GM19372 (cell line): Measurements from ENCODE around the gene CPXM2.

Experiments
- ATAC-seq: cut with Tn5 transposase; IDR thresholded peaks from one replicate; pipeline ENCODE4 v1.9.1; 2021; ENCODE audit warnings: mild to moderate bottlenecking, low read depth, moderate library complexity; ENCODE audit not compliant: unreplicated experiment

CPXM2 gene

DNA sequence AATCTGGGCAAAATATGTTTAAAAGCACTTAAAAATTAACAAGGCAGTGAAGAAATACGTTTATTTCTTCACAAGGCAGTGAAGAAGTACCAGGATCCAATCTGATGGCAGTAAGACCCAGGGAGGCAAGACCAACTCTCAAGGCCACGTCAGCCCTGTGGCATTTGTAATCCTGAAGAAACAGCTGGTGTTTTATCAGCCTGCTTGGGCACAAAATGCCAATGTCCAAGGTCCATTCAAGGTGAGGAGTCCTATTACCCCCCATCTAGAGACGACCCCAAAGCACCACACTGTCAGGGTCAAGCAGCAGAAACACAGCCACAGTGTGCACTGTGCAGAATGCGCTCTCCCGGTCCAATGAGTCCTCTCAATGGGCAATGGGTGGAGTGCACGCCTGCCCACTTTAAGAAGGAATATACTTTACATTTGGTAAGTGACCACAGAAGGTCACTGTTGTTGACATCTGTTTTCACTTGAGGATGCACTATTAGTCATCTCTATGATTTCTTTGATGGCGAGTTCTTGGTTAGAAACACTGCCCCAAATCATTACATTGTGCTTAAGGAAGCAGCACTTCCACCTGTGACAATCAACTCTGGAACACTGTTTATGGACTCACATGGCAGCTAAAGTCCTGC is 12.8 kb downstream of the CPXM2 start:
- no peak for ATAC-seq

DNA sequence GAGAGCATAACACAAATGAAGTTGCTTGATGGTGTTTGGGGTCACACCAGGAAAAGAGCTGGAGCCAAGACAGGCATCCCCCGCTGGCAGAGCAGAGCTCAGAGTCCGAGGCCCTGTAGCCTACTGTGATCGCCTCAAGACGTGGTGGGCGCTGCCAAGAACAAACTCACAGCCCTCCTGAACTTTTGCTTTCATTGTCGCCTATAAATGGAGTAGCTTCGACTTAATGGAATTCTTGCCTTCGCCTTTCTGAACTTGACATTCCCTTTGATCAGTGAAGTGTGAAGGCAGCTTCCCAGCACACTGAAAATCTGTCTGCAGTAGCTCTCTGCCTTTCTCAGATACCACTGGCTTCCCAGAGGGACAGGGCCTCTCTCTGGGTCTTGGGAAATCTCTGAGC is 21.3 kb downstream of the CPXM2 start:
- ATAC-seq = no peak

DNA sequence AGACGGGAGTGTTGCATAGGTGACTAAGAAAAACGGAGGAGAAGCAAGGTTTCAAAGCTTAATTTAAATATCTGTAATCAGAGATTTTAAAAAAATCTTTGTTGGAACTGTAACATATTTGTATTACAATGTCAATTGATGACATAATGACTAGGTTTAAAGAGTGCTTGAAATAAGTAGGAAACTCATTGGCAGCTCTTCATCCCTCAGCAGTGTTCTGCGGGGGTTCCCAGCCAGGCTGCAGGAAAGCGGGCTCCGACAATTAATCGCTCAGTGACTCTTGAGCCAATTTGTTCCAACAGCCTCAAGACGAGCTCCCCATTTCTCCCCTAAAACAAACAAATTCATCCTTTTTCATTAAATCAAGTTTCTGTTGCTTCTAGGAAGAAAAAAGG is 22.6 kb downstream of the CPXM2 start:
- ATAC-seq = no peak

DNA sequence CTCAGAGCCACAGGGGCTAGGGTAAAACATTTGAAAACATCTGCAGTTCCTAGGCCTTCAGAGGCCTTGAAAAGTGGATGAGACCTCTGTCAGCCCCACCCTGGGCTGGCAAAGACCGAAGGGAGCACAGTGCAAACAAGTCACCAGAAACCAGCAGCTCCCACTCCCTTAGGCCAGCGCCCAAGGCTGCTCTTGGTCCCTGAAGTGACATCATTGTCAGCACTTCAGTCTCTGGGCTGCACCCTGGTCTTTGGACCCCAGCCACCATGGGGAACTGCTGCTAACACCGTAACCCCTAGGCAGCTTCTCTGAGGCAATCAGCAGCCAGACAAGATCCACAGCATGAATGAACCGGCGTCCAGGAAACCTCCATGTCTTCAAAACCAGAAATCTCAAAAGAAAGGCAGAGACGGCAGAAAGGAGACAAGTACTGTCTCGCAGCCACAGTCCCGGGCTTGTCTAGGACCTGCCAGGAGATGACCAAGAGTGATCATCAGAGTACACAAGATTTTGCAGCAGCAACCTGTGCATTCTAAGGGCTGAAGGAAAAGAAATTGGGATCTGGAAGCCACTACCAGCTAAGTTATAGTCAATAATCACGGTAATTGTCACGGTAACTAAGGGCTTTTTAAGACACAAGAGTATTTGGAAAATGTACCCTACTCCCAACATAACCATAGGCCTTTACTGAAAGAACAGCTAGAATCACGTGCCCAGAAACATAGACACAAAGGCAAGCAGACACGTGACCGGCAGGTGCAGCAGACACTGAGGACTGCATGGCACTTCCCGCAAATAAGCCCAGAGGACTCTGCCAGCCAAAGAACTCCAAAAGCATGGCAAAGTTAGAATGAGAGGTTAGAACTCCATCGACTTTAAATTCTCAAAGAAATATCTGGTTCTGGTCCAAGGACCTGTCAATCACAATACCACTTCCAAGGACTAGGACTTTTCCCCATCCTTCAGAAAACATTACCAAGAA is 23.3 kb downstream of the CPXM2 start:
- no peak for ATAC-seq

DNA sequence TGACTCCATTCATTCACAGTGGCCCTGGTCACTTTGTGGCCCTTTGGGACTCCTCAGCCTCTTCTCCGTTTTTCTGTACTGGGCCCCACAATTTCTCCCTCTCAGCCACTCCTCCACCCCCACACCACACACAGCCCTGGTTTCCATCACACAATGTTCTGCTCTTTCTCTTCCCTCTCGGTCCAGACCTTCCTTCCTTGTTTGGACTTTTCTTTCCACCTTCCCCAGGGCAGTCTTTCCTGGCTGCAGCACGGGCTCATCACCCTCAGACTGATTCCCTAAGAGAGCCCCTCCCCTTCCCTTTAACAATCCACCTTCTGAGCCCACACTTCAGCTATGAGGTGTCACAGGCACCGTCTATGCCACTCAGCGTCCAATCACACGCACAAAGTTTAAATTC is 25.7 kb downstream of the CPXM2 start:
- no peak for ATAC-seq

DNA sequence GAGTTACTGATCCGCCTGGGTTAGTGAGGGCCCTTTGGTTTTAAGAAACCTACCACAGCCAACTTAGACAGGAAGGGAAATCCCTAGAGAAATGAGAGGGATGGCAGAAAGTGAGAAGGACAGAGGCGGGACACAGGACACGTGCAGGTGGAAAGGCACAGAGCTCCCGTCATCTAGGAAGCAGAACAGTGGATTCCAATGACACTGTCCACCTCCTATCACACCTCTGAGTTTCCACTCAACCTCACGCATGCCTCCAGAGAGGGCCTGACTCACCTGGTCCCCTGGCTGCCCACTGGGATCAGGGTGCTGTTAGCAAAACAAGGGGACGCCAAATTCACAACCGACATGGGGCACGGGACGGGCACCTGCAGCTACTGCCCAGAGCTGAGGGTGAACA is 26.3 kb downstream of the CPXM2 start:
- no peak for ATAC-seq

DNA sequence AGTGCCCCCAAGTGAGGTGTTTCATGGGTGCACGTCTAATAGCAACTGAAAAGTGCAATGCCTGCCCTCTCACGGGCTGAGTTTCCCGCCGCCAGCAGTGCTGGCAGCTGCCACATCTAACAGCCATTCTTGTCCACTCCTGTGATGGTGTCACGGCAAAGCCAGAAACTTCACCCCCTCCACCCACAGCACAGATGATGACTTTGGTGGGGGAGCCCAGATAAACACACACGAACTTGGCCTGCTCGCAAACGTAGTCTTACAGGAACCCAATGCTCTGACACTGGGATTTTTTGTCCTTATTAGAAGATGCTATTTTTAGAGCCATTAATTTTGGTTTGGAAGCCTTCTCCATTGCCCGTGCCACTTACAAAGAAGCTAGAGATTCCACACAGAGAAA is 26.7 kb downstream of the CPXM2 start:
- ATAC-seq = no peak

DNA sequence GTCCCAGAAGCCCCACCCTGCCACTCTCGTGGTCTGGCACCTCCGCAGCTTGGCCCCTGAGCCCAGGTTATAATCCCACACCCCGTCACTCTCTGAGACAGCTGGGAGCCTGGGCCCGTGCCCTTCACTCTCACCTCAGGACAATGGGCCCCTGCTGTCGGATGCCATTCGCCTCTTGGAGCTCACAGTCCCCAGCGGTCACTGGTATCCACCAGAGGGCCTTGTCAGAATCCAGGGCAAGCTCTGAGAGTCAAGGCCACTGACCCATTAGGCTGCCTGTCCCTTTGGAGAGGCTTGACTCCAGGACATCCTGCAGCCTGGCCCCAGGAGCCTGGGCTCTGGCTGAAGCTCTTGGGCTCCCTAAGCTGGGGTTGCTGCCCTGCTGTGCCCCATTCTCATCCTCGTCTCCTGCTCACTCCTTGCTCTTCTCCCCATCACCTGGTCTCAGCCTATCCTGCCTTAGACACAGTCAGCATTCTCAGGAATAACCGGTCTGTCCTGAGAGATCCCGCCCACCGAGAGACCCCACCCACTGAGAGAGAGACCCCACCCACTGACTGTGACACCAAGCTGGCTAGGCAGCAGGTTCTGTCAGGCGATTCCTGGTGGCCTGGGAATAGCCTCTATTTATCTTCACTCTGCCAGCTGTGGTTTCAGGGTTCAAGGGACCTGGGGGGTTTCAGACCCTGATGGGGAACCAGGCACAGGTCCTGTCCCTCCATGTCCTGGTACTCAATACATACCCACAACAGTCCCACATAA is 27.7 kb downstream of the CPXM2 start:
- ATAC-seq = no peak

DNA sequence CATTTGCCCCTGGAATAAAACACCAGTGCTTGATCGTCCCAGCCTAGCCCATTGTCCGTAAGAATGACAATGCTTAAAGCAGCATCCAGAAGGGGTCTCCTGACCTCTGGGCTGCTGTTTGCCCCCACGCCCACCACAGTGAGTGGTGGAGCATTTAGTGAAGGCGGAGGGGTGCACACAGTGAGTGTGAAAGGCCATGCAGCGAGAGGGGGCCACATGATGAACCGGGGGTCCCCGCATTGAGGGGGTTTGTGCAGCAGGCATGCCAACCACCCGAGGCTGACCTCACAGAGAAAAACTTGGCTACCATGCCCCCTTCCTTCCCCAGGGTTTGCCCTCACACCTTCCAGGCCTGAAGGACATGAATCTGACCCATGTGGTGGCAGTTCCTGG is 28.4 kb downstream of the CPXM2 start:
- ATAC-seq = no peak

DNA sequence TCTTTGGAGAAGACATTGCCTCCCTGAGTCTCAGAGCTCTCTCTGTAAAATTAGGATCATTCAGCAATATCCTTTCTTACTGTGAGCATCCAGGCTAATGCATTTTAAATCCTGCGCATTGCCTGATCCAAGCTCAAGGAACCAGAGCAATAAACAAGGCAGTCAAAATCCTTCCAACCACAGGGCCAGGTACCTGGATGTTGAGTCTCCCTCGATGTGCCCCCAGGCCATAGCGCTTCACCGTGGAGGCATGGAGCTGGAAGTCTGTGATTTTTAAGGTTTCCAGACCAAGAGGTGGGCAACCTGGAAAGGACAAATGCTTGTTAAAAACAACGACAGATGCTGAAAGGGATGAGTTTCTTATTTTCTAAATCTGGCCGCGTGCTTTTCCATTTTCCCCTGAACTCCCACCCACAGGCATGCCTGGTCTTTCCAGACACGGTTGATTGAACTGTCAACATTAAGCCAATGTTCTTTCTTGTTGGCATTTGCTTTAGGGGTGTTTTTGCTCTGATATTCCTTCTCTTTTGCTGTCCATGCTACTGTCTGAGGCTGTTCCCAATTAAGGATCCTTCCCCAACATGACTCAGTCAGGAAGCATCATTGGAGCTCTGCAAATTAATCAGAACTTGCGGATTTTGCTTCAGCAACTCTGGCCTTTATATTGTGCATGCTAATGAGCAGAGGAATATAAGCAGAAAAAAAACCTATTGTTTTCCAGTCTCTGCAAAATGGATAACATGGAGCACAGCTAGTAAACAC is 29.0 kb downstream of the CPXM2 start:
- no peak for ATAC-seq

DNA sequence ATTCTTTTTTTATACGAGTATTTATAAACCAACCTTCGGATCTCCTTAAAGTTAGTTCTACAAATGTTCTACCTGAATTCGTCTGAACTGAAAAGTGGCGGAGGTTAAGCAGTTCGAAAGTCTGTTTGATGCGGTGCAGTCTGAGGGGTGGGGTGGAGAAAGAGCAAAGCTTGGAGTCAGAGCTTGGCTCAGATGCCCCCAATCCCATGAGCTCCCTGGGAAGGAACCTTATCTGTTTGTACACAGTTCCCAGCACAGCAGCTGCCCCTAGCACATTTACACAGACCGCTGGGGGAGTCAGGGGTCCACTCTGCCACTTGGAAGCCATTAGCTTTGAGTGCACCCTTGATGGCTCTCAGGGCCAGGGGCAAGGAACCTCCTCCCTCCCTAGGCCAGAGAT is 30.8 kb downstream of the CPXM2 start:
- ATAC-seq = no peak

DNA sequence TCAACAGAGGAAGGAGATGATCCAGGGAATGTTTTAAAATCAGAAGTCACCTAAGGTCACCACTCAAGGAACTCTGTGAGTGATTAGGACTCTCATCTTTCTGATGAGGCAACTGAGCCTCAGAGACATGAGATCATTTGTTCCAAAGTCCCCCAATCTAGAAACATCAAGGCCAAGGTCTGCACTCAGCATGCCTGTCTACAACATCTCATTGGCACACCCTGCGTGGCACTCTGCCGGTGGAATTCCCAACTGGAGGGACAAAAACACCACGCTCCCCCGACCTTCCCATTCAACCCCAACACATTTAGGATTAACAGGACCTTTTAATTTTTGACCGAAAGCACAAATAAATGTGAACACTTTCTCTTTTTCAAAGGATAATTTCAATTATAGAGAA is 31.4 kb downstream of the CPXM2 start:
- ATAC-seq = no peak

DNA sequence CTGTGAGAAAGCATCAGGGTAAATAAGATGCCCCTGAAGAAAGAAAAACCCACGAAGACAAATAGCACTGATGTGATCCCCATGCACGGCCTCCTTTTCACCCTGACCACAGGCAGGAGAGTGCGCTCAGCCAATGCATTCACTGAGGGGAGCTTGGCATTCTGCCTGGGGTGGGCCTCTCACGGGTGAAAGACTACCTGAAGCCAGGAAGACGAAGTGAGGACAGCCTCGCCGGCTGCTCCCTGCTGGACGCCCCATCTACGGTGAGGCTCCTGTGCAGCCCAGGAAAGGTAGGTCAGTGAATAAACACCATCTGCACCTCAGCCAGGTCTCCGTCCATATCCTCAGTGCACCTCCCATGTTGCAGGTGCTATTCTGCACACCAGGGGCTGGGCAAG is 32.0 kb downstream of the CPXM2 start:
- no peak for ATAC-seq

DNA sequence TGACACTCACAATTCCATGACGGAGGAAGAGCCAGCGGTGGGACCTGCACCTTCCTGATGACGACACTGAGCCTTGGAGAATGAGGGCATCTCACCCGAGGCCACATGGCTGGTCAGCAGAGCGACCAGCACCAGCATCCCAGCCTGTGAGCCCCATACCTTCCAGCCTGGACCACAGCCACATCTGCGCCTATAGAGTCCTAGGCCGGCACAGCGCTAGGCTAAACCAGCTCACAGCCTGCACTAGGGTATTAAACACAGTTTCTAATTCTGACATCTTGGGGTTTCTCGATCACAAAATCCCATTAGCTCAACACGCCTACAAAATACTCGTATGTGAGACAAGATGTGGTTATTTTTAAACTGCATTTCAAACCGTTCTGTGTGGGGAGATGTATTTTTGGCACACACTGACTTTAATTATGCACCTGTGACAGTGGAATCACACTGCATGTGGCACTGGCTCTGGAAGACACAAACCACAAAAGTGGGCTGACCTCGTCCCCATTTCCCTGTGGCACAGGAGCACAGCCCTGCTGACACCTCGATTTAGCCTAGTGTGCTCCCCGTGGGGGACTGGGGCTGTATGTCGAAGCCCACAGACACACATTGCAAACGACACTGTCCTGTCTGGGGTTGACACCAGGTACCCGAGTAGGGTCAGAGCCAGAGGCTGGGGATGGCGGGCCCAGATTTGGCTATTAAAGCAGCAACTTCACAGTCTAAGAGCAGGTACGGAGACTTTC is 32.5 kb downstream of the CPXM2 start:
- ATAC-seq = no peak

DNA sequence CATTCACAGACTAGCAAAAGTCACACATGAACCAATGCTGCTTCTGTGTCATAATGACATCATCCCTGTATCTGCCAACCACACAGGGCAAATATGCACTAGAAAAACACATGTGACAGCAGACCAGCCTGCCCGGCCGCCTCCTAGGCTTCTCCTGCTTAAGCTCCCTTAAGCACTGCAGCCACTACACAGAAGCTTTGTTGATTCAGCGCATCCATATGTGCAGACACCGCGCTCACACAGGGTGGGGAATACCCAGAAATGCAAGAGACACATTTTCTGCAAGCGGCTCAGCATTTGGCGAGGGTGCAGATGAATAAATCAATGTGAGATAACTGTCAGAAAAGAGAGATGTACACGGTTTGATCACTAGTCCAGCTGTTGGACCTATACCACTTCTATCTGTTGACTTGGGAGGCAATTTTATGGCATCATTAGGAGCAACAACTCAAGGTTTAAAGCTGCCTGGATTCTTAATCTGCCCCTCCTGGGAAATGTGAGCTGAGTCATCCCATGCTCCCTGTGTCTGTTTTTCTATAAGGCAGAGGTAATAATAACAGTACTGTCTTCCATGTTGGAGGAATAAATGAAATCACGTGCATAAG is 33.4 kb downstream of the CPXM2 start:
- ATAC-seq = no peak

DNA sequence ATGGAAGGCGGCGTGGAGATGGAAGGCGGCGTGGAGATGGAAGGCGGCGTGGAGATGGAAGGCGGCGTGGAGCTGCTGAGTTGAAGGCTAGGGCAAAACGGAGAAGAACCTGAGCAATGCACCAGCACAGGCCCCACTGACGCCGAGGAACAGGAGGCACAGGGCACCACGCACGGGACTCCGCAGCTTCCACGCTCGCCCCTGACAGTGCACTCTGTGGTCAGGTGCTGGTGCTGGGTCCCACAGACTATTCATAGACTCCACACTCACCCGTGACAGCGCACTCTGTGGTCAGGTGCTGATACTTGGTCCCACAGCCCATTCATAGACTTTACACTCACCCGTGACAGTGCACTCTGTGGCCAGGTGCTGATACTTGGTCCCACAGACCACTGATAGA is 34.0 kb downstream of the CPXM2 start:
- no peak for ATAC-seq

DNA sequence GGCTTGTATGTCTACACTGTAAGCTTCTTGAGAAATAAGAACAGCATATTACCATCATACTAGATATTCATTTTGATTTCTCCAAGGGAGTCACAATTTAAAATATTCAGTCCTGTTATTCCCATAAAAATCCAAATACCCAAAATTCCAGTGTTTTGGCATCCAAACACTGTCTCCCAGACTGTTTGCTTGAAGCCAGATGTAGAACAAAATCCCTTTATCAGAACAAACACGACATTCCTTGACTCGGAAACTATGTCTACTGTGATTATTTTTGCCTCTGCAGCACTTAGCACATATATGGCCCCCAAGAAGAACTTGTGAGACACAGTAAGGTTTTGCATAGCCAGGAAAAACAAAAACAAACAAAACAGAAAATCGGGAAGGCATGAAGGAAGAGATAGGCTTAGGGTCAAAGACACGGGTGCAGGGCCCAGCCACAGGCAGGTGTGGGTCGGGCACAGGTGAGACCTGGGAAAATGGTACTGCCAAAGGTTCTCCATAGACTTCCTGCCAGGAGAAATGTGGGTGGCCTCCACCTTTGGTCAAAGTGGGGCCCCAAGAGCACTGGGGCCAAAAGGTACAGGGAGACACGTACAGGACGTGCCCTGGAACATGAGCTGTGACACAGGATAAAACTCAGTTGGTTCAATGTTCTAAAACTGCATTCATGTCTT is 36.5 kb downstream of the CPXM2 start:
- ATAC-seq = no peak

DNA sequence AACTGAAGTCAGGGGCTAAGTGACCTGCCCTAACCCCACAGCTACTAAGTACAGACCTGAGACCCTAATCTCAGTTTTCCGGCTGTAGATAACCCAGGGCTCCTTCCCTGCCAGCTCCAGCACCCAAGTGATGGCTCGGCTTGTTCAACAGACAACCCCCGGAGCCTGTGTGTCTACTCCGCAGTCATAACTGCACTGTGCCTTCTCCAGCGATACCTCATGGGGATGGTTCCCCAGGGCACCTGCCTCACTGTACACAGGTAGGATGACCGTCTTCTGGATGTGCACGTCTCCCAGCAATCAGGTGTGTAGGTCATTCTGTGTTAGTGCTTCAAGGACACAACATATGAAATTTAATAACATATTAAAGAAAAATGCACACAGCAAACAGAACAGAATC is 37.1 kb downstream of the CPXM2 start:
- no peak for ATAC-seq

DNA sequence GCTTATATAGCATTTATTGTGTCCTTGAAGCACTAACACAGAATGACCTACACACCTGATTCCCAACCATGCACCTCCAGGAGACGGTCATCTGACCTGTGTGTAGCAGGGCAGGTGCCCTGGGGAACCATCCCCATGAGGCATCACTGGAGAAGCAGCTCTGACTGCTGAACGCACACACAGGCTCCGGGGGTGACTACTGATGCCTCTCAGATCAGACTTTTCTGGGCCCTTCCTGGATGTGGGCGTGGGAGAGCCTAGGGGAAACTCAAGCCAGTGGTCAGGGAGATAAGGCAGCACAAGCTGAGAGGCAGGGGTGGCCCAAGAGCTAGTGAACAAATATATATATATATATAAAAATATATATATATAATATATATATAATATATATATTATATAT is 37.6 kb downstream of the CPXM2 start:
- no peak for ATAC-seq
